H1 (cell line): Measurements from ENCODE around the gene GPR139. TPM values are rescaled to one million over a fixed set of nuclear protein-coding genes. Genes with fewer than 3 reads are reported as not detected.

Source experiments
- HDAC2 ChIP-seq, 2 experiments: fragments of 300-600 bp in 1 of 2; sonication (generic) in 1 of 2; IDR thresholded peaks; 2 replicates each; pipeline ENCODE4 v1.6.1; 2011 to 2012; ENCODE audit warnings: low read depth in 2 of 2, low read length in 2 of 2, mild to moderate bottlenecking in 2 of 2, moderate library complexity in 2 of 2, borderline replicate concordance in 1 of 2, inconsistent platforms in 1 of 2
- POLR2AphosphoS5 ChIP-seq: IDR thresholded peaks from 2 replicates; pipeline ENCODE4 v1.6.1; 2011; ENCODE audit warnings: low read depth, low read length
- SAP30 ChIP-seq: fragments of 300-600 bp; sonication (generic); IDR thresholded peaks from 2 replicates; pipeline ENCODE4 v1.7.1; 2012; ENCODE audit warnings: low read length, moderate library complexity, mild to moderate bottlenecking, inconsistent platforms; ENCODE audit not compliant: insufficient read depth, insufficient replicate concordance
- TAF1 ChIP-seq: IDR thresholded peaks from 2 replicates; pipeline ENCODE4 v1.6.1; 2011; ENCODE audit warnings: mild to moderate bottlenecking, low read depth, low read length
- polyA plus RNA-seq, 7 experiments: library from polyadenylated mRNA; depleted of rRNA in 3 of 7; stranded (reverse) in 5 of 7; unstranded in 2 of 7; fragments of >200 nt in 5 of 7; fragments of 200-250 nt in 2 of 7; gene quantifications; 1 replicate in 5 of 7; 2 replicates in 1 of 7; 4 replicates in 1 of 7; pipeline versions ENCODE4 v1.2.1 to v1.2.3, GENCODE V29; 2011 to 2013; ENCODE audit warnings: missing spikeins in 2 of 7, mixed read lengths in 2 of 7
- total RNA-seq: library from RNA; stranded (reverse); fragmentation: NEBNext Ultra II Directional; extraction: Animal tissue kit (Norgen Biotek cat#: 25700); gene quantifications from 2 replicates; pipeline ENCODE4 v1.2.1, GENCODE V29; 2021
- TF ChIP-seq, protein P1 (sequence below): fragments of 300-600 bp; sonication (generic); IDR thresholded peaks from 2 replicates; pipeline ENCODE4 v1.7.1; 2012; ENCODE audit warnings: low read length, moderate library complexity, mild to moderate bottlenecking, inconsistent platforms; ENCODE audit not compliant: insufficient replicate concordance

The GPR139 gene
- total and polyA plus RNA-seq, 2 of the 8 experiments (the other 6 are each of a cell fraction or from before 2014, with no cell fraction given) = 0.84 to 2.2 TPM

DNA sequence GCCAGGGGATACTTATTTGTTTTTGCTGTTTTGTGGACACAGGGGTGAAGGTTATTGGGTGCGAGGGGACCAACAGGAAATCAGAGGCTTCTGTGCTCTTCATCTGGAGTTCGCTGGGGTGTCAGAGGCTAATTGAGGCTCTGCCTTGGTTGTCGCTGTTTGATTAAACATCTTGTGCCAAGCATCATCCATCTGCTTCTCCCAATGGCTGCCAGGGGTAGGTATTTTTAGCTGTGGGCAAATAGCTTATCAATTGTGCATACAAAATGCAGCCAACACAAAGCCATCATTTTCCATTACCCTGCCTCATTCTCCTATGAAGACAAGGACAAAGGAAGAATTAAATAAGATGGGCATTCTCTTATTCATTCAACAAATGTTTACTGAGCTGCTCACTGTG is 27.8 kb downstream of the GPR139 start (continued):
- no peak for TF ChIP-seq POLR2AphosphoS5
- no peak for TF ChIP-seq SAP30
- TF ChIP-seq TAF1 = no peak
- TF ChIP-seq, protein P1, sequence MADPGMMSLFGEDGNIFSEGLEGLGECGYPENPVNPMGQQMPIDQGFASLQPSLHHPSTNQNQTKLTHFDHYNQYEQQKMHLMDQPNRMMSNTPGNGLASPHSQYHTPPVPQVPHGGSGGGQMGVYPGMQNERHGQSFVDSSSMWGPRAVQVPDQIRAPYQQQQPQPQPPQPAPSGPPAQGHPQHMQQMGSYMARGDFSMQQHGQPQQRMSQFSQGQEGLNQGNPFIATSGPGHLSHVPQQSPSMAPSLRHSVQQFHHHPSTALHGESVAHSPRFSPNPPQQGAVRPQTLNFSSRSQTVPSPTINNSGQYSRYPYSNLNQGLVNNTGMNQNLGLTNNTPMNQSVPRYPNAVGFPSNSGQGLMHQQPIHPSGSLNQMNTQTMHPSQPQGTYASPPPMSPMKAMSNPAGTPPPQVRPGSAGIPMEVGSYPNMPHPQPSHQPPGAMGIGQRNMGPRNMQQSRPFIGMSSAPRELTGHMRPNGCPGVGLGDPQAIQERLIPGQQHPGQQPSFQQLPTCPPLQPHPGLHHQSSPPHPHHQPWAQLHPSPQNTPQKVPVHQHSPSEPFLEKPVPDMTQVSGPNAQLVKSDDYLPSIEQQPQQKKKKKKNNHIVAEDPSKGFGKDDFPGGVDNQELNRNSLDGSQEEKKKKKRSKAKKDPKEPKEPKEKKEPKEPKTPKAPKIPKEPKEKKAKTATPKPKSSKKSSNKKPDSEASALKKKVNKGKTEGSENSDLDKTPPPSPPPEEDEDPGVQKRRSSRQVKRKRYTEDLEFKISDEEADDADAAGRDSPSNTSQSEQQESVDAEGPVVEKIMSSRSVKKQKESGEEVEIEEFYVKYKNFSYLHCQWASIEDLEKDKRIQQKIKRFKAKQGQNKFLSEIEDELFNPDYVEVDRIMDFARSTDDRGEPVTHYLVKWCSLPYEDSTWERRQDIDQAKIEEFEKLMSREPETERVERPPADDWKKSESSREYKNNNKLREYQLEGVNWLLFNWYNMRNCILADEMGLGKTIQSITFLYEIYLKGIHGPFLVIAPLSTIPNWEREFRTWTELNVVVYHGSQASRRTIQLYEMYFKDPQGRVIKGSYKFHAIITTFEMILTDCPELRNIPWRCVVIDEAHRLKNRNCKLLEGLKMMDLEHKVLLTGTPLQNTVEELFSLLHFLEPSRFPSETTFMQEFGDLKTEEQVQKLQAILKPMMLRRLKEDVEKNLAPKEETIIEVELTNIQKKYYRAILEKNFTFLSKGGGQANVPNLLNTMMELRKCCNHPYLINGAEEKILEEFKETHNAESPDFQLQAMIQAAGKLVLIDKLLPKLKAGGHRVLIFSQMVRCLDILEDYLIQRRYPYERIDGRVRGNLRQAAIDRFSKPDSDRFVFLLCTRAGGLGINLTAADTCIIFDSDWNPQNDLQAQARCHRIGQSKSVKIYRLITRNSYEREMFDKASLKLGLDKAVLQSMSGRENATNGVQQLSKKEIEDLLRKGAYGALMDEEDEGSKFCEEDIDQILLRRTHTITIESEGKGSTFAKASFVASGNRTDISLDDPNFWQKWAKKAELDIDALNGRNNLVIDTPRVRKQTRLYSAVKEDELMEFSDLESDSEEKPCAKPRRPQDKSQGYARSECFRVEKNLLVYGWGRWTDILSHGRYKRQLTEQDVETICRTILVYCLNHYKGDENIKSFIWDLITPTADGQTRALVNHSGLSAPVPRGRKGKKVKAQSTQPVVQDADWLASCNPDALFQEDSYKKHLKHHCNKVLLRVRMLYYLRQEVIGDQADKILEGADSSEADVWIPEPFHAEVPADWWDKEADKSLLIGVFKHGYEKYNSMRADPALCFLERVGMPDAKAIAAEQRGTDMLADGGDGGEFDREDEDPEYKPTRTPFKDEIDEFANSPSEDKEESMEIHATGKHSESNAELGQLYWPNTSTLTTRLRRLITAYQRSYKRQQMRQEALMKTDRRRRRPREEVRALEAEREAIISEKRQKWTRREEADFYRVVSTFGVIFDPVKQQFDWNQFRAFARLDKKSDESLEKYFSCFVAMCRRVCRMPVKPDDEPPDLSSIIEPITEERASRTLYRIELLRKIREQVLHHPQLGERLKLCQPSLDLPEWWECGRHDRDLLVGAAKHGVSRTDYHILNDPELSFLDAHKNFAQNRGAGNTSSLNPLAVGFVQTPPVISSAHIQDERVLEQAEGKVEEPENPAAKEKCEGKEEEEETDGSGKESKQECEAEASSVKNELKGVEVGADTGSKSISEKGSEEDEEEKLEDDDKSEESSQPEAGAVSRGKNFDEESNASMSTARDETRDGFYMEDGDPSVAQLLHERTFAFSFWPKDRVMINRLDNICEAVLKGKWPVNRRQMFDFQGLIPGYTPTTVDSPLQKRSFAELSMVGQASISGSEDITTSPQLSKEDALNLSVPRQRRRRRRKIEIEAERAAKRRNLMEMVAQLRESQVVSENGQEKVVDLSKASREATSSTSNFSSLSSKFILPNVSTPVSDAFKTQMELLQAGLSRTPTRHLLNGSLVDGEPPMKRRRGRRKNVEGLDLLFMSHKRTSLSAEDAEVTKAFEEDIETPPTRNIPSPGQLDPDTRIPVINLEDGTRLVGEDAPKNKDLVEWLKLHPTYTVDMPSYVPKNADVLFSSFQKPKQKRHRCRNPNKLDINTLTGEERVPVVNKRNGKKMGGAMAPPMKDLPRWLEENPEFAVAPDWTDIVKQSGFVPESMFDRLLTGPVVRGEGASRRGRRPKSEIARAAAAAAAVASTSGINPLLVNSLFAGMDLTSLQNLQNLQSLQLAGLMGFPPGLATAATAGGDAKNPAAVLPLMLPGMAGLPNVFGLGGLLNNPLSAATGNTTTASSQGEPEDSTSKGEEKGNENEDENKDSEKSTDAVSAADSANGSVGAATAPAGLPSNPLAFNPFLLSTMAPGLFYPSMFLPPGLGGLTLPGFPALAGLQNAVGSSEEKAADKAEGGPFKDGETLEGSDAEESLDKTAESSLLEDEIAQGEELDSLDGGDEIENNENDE = no peak
- TF ChIP-seq HDAC2 (IDR thresholded peaks at IDR 0.05; ENCODE audit: borderline replicate concordance in 1 of 2, low read depth in 2 of 2, low read length in 2 of 2) = no peak
